Measurements from ENCODE around the gene SYPL1. TPM values are rescaled to one million over a fixed set of nuclear protein-coding genes. Genes with fewer than 3 reads are reported as not detected.

SYPL1 gene
- total and polyA plus RNA-seq, 2 donors (not counting 3 experiments of a cell fraction or from before 2014, with no cell fraction given): 59.8 to 67.1 TPM

DNA sequence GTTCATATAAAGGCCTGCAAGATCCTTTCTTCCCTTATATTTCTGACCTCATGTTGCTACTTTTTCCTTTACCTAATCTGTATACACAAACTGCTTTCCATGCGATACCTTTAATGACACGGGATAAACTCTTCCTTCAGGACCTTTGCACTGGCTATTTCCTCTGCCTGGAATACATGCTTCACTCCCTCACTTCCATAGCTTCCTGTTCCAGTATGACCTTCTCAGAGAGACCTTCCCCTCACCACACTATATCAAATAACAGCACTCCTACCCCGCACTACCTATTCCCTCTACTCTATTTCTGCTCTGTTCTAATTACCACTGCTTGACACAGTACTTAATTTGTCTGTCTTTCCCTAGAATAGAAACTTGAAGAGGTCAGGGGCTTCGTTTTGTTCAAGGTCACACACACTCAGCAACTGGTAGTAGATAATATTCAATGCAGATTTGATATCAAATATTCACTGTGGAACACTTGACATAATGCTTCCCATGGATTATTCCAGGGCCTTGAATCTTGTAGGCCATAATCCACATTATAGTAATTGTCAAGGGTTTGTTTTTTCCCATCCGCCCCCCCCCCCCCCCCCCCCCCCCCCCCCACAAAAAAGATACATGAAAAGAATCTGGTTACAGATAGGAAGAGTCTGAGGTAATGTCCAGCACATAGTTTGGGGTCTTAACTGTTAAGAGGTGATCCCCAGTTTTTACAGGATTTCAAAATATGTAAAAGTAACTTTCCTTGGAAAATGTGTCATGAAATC lies 11.1 kb downstream of the SYPL1 start:
- H3K4me3 ChIP-seq (replicated peaks in 1 of 3; ENCODE audit: insufficient read depth in 1 of 3, low read depth in 1 of 3, low read length in 3 of 3): no peak overlapping the region
- no peaks in the 10 kb centered on the region for H3K9me1 ChIP-seq (replicated peaks; ENCODE audit: control insufficient read depth, extremely low read depth, insufficient read depth, low read length)
- dilution Hi-C loops (cut with MboI; ENCODE audit: extremely low pct_ligation_motif_present, low sequenced_read_pairs) (no loop called here), intact Hi-C loops (cut with micrococcal nuclease) (no loop called here)
- ChIA-PET POLR2A (no interaction called here), CTCF (interaction anchor here (0.5 to 1.8 kb wide), 5 partner anchors 11 to 478 kb away, joined by 3 to 10 read pairs (median 5); partner anchors contain the start of gene SYPL1)
- peak; percentile 88 for FAIRE-seq
- H2AFZ ChIP-seq (ENCODE audit: low read depth, low read length): no peak overlapping the region
- DNase-seq (ENCODE audit: low read depth, low spot score): peak; percentile 51
- no peak overlapping the region for H3K9ac ChIP-seq (replicated peaks; ENCODE audit: extremely low read depth, insufficient read depth, low read length)
- TF ChIP-seq MYC (IDR thresholded peaks at IDR 0.05; ENCODE audit: low read depth, low read length) (no peak), POLR2AphosphoS5 (IDR thresholded peaks at IDR 0.05; ENCODE audit: insufficient read depth, low read depth, low read length) (no peak), JUN (IDR thresholded peaks at IDR 0.05; ENCODE audit: borderline replicate concordance, insufficient read depth, insufficient read length, low read depth) (no peak), GATA2 (IDR thresholded peaks at IDR 0.05; ENCODE audit: insufficient read depth, insufficient read length, low read depth, low read length) (no peak), EZH2 (IDR thresholded peaks at IDR 0.05; ENCODE audit: borderline replicate concordance, low read depth, low read length, severe bottlenecking) (no peak), FOS (IDR thresholded peaks at IDR 0.05; ENCODE audit: borderline replicate concordance, insufficient read depth, low read length) (no peak), POLR2A (IDR thresholded peaks at IDR 0.05; ENCODE audit: low read depth, low read length) (no peak)
- TF ChIP-seq, protein P1, sequence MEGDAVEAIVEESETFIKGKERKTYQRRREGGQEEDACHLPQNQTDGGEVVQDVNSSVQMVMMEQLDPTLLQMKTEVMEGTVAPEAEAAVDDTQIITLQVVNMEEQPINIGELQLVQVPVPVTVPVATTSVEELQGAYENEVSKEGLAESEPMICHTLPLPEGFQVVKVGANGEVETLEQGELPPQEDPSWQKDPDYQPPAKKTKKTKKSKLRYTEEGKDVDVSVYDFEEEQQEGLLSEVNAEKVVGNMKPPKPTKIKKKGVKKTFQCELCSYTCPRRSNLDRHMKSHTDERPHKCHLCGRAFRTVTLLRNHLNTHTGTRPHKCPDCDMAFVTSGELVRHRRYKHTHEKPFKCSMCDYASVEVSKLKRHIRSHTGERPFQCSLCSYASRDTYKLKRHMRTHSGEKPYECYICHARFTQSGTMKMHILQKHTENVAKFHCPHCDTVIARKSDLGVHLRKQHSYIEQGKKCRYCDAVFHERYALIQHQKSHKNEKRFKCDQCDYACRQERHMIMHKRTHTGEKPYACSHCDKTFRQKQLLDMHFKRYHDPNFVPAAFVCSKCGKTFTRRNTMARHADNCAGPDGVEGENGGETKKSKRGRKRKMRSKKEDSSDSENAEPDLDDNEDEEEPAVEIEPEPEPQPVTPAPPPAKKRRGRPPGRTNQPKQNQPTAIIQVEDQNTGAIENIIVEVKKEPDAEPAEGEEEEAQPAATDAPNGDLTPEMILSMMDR (IDR thresholded peaks at IDR 0.05; ENCODE audit: extremely low read depth in 1 of 2, insufficient read depth in 1 of 2, low read depth in 1 of 2, low read length in 2 of 2): no peak
- TF ChIP-seq, protein P2, sequence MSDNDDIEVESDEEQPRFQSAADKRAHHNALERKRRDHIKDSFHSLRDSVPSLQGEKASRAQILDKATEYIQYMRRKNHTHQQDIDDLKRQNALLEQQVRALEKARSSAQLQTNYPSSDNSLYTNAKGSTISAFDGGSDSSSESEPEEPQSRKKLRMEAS (IDR thresholded peaks at IDR 0.05; ENCODE audit: insufficient read depth, insufficient read length): no peak
- peaks cover 16% of the 10 kb centered on the region for H3K4me1 ChIP-seq (ENCODE audit: control insufficient read depth, extremely low read depth, insufficient read depth, low read length)
- no peak overlapping the region for H3K27ac ChIP-seq (ENCODE audit: insufficient read depth, low read depth, low read length)
- H3K36me3 ChIP-seq (ENCODE audit: control insufficient read depth in 2 of 2, extremely low read depth in 1 of 2, insufficient read depth in 2 of 2, low read length in 2 of 2): peaks cover 0 to 5% of the 10 kb centered on the region in 2 experiments
- H3K9me3 ChIP-seq (replicated peaks; ENCODE audit: control insufficient read depth, insufficient read depth, low read length): no peaks in the 10 kb centered on the region
- H4K20me1 ChIP-seq (replicated peaks; ENCODE audit: control insufficient read depth, extremely low read depth, insufficient read depth, low read length): peaks cover 3% of the 10 kb centered on the region
- no TSS peak for BruUV-seq (replicated peaks)
- H3K27me3 ChIP-seq (ENCODE audit: control insufficient read depth in 2 of 2, insufficient read depth in 2 of 2, low read length in 2 of 2): no peaks in the 10 kb centered on the region
- H3K79me2 ChIP-seq (ENCODE audit: control insufficient read depth, insufficient read depth, low read length): peaks cover 75% of the 10 kb centered on the region
- H3K4me2 ChIP-seq (ENCODE audit: insufficient read depth, low read length): peak overlapping the region; percentile 42

Data from endothelial cell of umbilical vein (primary cell).